ENCODE measurements around the gene SYNRG.
"Not testable (repeated sequence)": the region's sequence is repeated elsewhere in the genome, so short reads cannot be mapped to it uniquely, and the experiment has no call there.

The SYNRG gene

DNA sequence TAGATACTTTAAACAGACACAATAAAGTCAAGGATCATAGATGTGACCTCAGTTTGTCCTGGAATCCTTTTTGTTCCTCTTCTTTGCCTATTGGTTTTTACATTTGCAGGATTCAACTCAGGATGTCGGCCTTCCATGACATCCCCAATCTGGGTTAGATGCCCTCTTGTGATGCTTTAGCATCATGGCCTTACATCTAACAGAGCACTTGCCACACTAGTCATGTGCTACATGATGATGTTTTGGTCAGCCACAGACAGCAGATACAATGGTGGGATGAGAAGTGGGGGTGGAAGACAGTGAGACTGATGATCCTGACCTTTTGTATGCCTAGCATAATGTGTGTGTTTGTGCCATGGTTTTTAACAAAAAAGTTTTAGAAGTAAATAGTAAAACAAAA is 1.8 kb upstream of the SYNRG start:
- Histone ChIP-seq H3K9me3 (ENCODE audit: control insufficient read depth, insufficient read depth, low read length) (no peaks in the 10 kb centered on the region), H3K4me1 (ENCODE audit: insufficient read depth, low read length) (no peaks in the 10 kb centered on the region), H3K36me3 (ENCODE audit: insufficient read depth, low read length) (peaks cover 9% of the 10 kb centered on the region; the same call in 1 of the 2 replicates), H3K9ac (ENCODE audit: low read depth, low read length) (no peak overlapping the region)

DNA sequence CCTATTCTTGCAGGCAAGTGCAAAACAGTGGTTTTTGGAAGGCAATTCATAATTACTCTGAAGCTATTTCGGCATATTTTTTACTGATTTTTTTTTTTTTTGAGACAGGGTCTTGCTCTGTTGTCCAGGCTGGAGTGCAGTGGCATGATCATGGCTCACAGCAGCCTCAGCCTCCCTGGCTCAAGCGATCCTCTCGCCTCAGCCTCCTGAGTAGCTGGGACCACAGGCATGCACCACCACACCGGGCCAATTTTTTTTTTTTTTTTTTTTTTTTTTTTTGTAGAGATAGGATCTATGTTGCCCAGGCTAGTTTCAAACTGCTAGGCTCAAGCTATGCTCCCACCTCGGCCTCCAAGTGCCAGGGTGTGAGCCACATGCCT is 813 bp upstream of the SYNRG start:
- H3K9me3 ChIP-seq (ENCODE audit: control insufficient read depth, insufficient read depth, low read length); H3K4me1 ChIP-seq (ENCODE audit: insufficient read depth, low read length); H3K36me3 ChIP-seq (ENCODE audit: insufficient read depth, low read length): not testable (repeated sequence)
- peak overlapping the region; percentile 92; the same call in 1 of the 2 replicates for H3K9ac ChIP-seq (ENCODE audit: low read depth, low read length)

DNA sequence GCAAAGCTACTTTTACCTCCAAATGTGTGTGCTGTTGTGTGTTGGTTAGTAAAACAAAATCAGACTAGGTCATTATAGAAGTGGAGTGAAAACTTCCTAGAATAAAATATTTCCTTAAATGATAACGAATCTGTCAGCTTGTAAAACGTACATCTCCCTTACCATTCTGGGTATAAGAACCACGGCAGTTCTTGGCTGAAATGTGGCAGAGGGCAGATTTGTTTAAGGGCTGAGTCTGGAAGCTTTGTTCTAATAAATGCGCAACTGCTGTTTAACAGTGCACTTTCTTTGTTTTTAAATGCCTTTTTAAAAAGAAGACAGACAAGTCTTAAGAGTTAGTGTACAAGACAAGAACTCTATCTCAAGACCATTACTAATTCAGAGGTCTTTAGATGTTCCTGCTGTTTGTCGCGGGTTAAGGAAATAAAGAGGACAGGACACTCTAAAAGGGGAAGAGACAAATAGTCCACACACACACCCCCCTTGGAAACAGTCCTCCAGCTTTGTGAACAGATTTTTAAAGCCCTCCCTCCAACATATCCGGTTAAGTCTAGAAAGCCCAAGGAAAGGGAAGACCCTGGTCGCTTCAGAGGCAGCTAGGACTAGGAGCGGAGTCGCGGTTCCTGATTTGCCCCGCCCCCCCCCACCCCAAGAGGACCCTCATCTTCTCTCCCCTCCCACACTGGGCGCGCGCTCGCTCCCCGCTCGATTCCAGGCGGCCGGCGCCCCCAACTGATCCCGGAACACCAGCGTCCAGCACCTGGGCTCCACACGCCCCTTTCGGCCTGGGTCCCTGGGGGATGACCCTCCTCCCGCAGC is 658 bp downstream of the SYNRG start:
- Histone ChIP-seq H3K36me3 (ENCODE audit: insufficient read depth, low read length) (0 out of 2 replicates have a peak, but pooled peaks cover 2% of the 10 kb centered on the region), H3K4me1 (ENCODE audit: insufficient read depth, low read length) (no peaks in the 10 kb centered on the region)

DNA sequence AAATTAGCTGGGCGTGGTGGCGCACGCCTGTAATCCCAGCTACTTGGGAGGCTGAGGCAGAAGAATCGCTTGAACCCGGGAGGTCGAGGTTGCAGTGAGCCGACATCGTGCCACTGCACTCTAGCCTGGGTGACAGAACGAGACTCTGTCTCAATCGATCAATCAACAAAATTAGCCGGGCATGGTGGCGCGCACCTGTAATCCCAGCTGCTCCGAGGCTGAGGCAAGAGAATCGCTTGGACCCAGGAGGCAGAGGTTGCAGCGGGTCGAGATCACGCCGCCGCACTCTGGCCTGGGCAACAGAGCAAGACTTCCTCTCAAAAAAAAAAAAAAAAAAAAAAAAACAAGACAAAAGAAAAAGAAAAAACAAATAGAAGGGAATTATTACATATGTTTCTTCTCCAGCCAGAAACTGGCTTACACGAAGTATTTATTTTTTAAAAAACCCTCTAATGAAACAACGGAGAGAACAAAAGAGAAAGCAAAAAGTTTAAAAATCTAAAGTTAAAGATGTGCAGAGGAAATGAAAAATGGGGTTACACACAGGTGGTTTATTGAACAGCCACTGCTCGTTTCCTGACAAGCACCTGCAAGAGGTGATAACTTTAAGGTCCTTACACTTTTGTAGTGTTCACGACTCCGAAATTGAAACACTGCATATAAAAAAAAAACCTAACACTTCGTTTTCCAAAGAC is 1.4 kb downstream of the SYNRG start:
- Histone ChIP-seq H3K9ac (ENCODE audit: low read depth, low read length) (peak overlapping the region; percentile 92; the same call in 1 of the 2 replicates), H3K4me1 (ENCODE audit: insufficient read depth, low read length) (no peaks in the 10 kb centered on the region), H3K9me3 (ENCODE audit: control insufficient read depth, insufficient read depth, low read length) (0 out of 2 replicates have a peak, but pooled peaks cover 3% of the 10 kb centered on the region), H3K36me3 (ENCODE audit: insufficient read depth, low read length) (no peaks in the 10 kb centered on the region)

More for the DNA sequence above, 658 bp downstream of the SYNRG start:
- Histone ChIP-seq H3K9me3 (ENCODE audit: control insufficient read depth, insufficient read depth, low read length) (0 out of 2 replicates have a peak, but pooled peaks cover 3% of the 10 kb centered on the region), H3K9ac (ENCODE audit: low read depth, low read length) (peak overlapping the region; percentile 92)

DNA sequence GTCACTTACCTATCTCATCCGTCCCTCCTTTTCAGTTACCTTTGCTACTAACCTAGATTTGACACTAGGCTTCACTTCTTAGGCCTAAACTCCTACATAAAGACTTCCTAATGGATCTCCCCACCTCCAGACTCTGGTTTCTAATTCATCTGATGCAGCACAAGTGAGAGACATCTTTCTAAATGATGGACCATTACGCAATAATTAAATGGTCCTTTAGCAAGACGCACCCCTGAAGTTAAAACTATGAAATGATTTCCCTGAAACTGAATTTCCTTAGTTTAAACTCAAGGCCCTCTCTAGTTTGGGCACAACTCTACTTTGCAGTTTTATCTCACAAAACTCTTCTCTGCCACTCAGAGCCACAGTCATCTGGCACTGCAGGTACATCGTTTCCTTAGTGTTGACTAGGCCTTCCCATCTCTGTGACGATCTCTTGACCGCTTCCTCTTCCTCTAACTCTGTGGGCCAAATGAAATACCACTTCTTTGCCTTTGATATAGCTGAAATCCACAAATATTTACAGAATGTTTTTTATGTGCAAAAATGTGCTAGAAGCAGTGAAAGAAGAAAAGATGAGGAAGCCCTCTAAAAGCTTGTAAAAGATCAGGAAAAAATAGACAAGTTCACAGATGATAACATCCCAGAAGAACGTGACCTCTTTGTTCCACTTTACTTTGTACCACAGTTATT is 3.3 kb downstream of the SYNRG start:
- 0 out of 2 replicates have a peak, but pooled peaks cover 3% of the 10 kb centered on the region for H3K9me3 ChIP-seq (ENCODE audit: control insufficient read depth, insufficient read depth, low read length)
- H3K4me1 ChIP-seq (ENCODE audit: insufficient read depth, low read length) = no peaks in the 10 kb centered on the region
- H3K36me3 ChIP-seq (ENCODE audit: insufficient read depth, low read length) = no peaks in the 10 kb centered on the region
- no peak overlapping the region for H3K9ac ChIP-seq (ENCODE audit: low read depth, low read length)

DNA sequence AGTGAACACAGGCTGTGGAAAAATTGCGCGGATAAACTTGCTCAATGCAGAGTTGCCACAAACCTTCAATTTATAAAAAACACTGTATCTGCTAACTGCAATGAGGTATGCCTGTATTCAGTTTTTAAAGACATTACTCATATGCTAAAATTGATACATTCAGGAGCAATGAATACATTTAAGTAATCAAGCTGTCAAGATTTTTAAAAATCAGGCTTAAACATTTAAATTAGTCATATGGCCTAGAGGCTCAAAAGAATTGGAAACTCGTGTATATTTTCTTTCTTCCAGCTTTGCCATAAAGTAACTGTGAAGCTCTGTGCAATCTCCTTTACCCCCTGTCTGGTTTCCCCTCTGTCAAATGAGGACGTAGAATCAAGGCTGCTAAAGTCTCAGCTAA is 4.1 kb downstream of the SYNRG start:
- H3K9ac ChIP-seq (ENCODE audit: low read depth, low read length) = no peak overlapping the region
- no peaks in the 10 kb centered on the region for H3K4me1 ChIP-seq (ENCODE audit: insufficient read depth, low read length)
- H3K36me3 ChIP-seq (ENCODE audit: insufficient read depth, low read length) = no peaks in the 10 kb centered on the region
- 0 out of 2 replicates have a peak, but pooled peaks cover 3% of the 10 kb centered on the region for H3K9me3 ChIP-seq (ENCODE audit: control insufficient read depth, insufficient read depth, low read length)

DNA sequence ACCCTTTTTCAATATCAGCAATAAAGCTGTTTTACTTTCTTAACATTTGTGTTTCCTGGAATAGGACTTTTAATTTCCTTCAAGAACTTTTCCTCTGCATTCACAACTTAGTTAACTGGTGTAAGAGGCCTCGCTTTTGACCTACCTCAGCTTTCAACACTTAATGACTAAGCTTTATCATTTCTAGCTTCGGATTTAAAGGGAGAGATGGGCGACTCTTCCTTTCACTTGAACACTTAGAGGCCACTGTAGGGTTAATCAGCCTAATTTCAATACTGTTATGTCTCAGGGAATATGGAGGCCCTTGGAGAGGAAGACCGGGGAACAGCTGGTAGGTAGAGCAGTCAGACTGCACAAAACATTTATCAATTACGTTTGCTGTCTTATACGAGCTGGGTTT is 4.7 kb downstream of the SYNRG start:
- H3K36me3 ChIP-seq (ENCODE audit: insufficient read depth, low read length) = no peaks in the 10 kb centered on the region

DNA sequence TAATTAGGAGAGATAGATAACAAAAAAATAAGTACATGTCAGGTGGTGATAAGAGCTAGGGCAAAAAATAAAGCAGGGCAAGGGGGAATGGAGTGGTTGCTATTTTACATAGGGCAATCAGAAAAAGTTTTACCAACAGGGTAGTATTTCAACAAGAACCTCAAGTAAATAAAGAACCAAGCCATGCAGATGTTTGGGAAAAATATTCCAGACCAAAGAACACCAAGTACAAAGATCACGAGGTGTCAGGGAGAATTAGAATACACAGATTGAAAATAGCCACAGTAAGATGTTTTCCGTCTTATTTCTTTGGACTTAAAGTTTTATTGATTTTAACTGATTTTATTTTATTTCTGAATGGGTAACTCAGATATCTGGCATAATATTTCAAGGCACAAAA is 11.1 kb downstream of the SYNRG start:
- Histone ChIP-seq H3K9me3 (ENCODE audit: control insufficient read depth, insufficient read depth, low read length) (no peaks in the 10 kb centered on the region), H3K4me1 (ENCODE audit: insufficient read depth, low read length) (no peaks in the 10 kb centered on the region), H3K36me3 (ENCODE audit: insufficient read depth, low read length) (peaks cover 3% of the 10 kb centered on the region; the same call in 1 of the 2 replicates), H3K9ac (ENCODE audit: low read depth, low read length) (no peak overlapping the region)

More for the DNA sequence above, 4.7 kb downstream of the SYNRG start:
- Histone ChIP-seq H3K9ac (ENCODE audit: low read depth, low read length) (no peak overlapping the region), H3K4me1 (ENCODE audit: insufficient read depth, low read length) (no peaks in the 10 kb centered on the region), H3K9me3 (ENCODE audit: control insufficient read depth, insufficient read depth, low read length) (0 out of 2 replicates have a peak, but pooled peaks cover 3% of the 10 kb centered on the region)

DNA sequence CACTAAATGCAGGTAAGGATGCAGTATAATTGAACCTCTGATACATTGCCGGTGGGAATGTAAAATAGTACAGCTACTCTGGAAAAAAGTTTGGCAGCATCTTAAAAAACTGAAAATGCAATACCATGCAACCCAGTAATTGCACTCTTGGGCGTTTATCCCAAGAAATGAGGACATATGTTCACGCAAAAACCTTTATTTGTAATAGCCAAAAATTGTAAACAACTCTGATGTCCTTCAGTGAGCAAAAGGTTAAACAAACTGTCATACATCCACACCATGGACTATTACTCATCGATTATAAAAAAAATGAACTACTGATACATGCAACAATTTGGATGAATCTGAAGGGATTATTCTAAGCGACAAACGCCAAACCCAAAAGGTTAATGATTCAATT is 16.9 kb downstream of the SYNRG start:
- H3K4me1 ChIP-seq (ENCODE audit: insufficient read depth, low read length) = no peaks in the 10 kb centered on the region
- peaks cover 3% of the 10 kb centered on the region; the same call in 1 of the 2 replicates for H3K36me3 ChIP-seq (ENCODE audit: insufficient read depth, low read length)
- no peak overlapping the region for H3K9ac ChIP-seq (ENCODE audit: low read depth, low read length)
- H3K9me3 ChIP-seq (ENCODE audit: control insufficient read depth, insufficient read depth, low read length) = no peaks in the 10 kb centered on the region

DNA sequence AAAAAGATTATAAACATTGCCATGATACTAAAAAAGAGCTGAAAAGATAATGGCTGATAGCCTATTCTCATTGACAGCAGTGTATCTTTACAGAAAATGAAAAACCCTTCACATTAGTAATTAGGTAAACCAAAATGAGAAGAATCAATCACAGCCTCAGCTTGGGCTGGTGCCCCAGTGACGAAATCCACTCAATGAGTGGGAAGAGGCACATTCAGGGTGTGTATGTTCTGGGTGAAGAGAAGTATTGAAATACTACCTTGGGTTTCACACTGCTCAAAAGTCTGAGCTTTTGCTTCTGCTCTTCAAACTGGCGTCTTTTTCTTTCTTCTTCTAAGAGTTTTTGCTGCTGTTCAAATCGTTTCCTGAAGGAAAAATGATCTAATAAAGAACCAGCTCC is 24.2 kb downstream of the SYNRG start:
- no peaks in the 10 kb centered on the region for H3K9me3 ChIP-seq (ENCODE audit: control insufficient read depth, insufficient read depth, low read length)
- H3K9ac ChIP-seq (ENCODE audit: low read depth, low read length) = no peak overlapping the region
- H3K4me1 ChIP-seq (ENCODE audit: insufficient read depth, low read length) = no peaks in the 10 kb centered on the region
- H3K36me3 ChIP-seq (ENCODE audit: insufficient read depth, low read length) = peaks cover 6% of the 10 kb centered on the region; the same call in 1 of the 2 replicates

DNA sequence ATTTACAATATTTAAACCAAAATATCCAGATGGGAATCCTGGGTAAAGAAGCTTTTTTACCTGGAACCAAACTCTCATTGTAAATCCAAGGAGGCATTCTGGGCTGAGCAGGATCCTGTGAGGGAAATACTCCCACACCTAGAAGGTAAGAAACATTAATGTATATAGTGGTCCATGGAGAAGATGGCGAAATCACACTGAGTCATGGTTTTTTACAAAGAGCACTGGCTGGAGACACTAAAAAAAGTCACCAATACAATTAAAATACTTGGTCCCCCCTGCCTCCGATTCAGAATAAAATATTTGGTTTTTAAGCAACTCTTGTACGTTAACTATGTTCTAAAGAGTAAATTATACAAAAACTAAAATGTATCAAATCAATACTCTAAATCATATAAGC is 32.9 kb downstream of the SYNRG start:
- H3K9ac ChIP-seq (ENCODE audit: low read depth, low read length) = no peak overlapping the region
- no peaks in the 10 kb centered on the region for H3K9me3 ChIP-seq (ENCODE audit: control insufficient read depth, insufficient read depth, low read length)
- H3K36me3 ChIP-seq (ENCODE audit: insufficient read depth, low read length) = no peaks in the 10 kb centered on the region
- H3K4me1 ChIP-seq (ENCODE audit: insufficient read depth, low read length) = no peaks in the 10 kb centered on the region

DNA sequence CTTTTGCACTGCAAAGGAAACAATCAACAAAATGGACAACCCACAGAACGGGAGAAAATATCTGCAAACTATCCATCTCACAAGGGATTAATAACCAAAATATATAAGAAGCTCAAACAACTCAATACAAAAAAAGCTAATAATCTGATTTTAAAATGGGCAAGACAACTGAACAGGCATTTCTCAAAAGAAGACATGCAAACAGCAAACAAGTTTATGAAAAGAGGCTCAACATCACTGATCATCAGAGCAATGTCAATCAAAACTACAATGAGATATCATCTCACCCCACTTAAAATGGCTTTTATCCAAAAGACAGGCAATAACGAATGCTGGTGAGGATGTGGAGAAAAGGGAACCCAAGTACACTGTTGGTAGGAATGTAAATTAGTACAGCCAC is 34.8 kb downstream of the SYNRG start:
- Histone ChIP-seq H3K9ac (ENCODE audit: low read depth, low read length) (no peak overlapping the region), H3K9me3 (ENCODE audit: control insufficient read depth, insufficient read depth, low read length) (no peaks in the 10 kb centered on the region), H3K4me1 (ENCODE audit: insufficient read depth, low read length) (no peaks in the 10 kb centered on the region), H3K36me3 (ENCODE audit: insufficient read depth, low read length) (no peaks in the 10 kb centered on the region)

DNA sequence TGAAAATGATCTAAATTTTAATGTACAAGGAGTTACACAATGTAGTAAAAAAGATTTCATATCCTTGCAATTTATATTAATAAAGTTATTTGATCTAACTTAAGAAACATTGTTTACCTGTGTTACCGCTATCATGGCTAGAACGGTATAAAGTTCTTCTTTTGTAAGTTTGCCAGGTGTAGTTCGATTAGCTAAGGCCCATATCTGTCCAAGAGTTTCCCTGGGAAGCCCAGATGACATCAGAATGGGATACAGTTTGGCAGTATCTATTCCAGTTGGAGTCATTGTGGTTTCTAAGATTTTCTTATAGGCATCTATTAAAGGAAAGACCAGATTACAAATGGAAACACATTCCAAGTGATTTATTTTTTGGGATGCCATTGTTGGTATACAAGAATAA is 37.5 kb downstream of the SYNRG start:
- H3K9ac ChIP-seq (ENCODE audit: low read depth, low read length) = no peak overlapping the region
- peaks cover 8% of the 10 kb centered on the region; the same call in 1 of the 2 replicates for H3K36me3 ChIP-seq (ENCODE audit: insufficient read depth, low read length)
- H3K9me3 ChIP-seq (ENCODE audit: control insufficient read depth, insufficient read depth, low read length) = no peaks in the 10 kb centered on the region
- no peaks in the 10 kb centered on the region for H3K4me1 ChIP-seq (ENCODE audit: insufficient read depth, low read length)

DNA sequence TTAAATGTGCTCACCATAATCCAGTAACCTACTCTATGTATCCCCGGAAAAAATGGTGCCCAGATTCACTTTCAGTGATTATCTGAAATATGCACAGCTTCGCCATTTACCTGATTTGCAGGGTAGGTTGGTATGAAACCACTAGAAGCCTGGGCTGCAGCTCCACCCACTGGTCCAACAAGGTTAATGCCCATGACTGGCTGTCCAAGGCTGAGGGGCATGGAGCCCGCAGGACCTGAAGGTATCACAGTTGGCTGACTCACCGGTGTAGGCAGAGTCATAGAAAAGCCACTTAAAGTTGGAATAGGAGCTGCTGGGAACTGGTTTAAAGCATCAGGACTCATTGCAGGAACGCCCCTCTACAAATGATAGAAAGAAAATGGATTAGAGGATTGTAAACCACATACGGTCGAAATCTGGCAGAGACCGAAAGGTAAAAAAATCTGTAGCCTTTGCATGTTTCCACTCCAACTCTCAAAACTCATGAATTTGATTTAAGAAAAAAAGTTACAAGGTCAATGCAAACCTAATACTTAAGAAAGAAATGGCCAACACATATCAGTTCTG is 38.6 kb downstream of the SYNRG start:
- Histone ChIP-seq H3K4me1 (ENCODE audit: insufficient read depth, low read length) (no peaks in the 10 kb centered on the region), H3K36me3 (ENCODE audit: insufficient read depth, low read length) (peaks cover 8% of the 10 kb centered on the region; the same call in 1 of the 2 replicates)

More for the DNA sequence above, 38.6 kb downstream of the SYNRG start:
- Histone ChIP-seq H3K9ac (ENCODE audit: low read depth, low read length) (no peak overlapping the region), H3K9me3 (ENCODE audit: control insufficient read depth, insufficient read depth, low read length) (no peaks in the 10 kb centered on the region)
